ENCODE results near the gene IKZF1. TPM values are rescaled to one million over a fixed set of nuclear protein-coding genes. Genes with fewer than 3 reads are reported as not detected.

The IKZF1 gene
- total RNA-seq, 1 experiment from 2014 or later = 0.77 TPM

- no peak overlapping the region for H3K4me3 ChIP-seq (ENCODE audit: low read depth in 2 of 2, low read length in 2 of 2)
- in situ Hi-C loops (cut with HindIII; ENCODE audit: low pct_unique_long_range_greater_than_20kb, low sequenced_read_pairs) (no loop called here), intact Hi-C loops (cut with micrococcal nuclease; ENCODE audit: unreplicated experiment) (loop anchor here (10.0 kb wide), 1 partner anchor 61 kb away; no protein-coding TSS in a partner anchor)
- H3K9me3 ChIP-seq (ENCODE audit: control insufficient read depth, insufficient read depth, low read depth, low read length) = no peaks in the 10 kb centered on the region
- ChIA-PET CTCF (no interaction called here), POLR2A (no interaction called here)
- ATAC-seq = no peak
- H3K4me1 ChIP-seq (ENCODE audit: control insufficient read depth, insufficient read depth, low read length) = no peaks in the 10 kb centered on the region
- no TSS peak for BruUV-seq (replicated peaks)
- no peak for DNase-seq (ENCODE audit: low read depth, low spot score)
- H3K27ac ChIP-seq (ENCODE audit: low read length) = no peak overlapping the region
- H3K27me3 ChIP-seq (ENCODE audit: control insufficient read depth, insufficient read depth, low read length) = peaks cover 16% of the 10 kb centered on the region
- H3K36me3 ChIP-seq (ENCODE audit: control insufficient read depth, insufficient read depth, low read length) = no peaks in the 10 kb centered on the region
- TF ChIP-seq SIN3A (IDR thresholded peaks at IDR 0.05; ENCODE audit: borderline replicate concordance, insufficient read depth, low read depth, low read length) = no peak
- no peak for TF ChIP-seq CTCF (IDR thresholded peaks at IDR 0.05)
- TF ChIP-seq REST (IDR thresholded peaks at IDR 0.05; ENCODE audit: insufficient read depth in 1 of 2, low read depth in 2 of 2, low read length in 1 of 2) = no peak
- TF ChIP-seq POLR2AphosphoS5 (IDR thresholded peaks at IDR 0.05; ENCODE audit: low read depth, low read length) = no peak
- no peak for TF ChIP-seq TCF7L2 (IDR thresholded peaks at IDR 0.05; ENCODE audit: low read depth, low read length)
Measured at GRCh38 chr7:50293509-50294179, 10.9 kb upstream of the IKZF1 start.

GRCh38 chr7:50295133-50295532 lies 9.4 kb upstream of the IKZF1 start:
- Histone ChIP-seq H3K9me3 (ENCODE audit: control insufficient read depth, insufficient read depth, low read depth, low read length) (no peaks in the 10 kb centered on the region), H3K27me3 (ENCODE audit: control insufficient read depth, insufficient read depth, low read length) (peaks cover 25% of the 10 kb centered on the region), H3K4me3 (ENCODE audit: low read depth in 2 of 2, low read length in 2 of 2) (no peak overlapping the region), H3K27ac (ENCODE audit: low read length) (no peak overlapping the region), H3K4me1 (ENCODE audit: control insufficient read depth, insufficient read depth, low read length) (no peaks in the 10 kb centered on the region), H3K36me3 (ENCODE audit: control insufficient read depth, insufficient read depth, low read length) (no peaks in the 10 kb centered on the region)
- intact Hi-C loops (cut with micrococcal nuclease; ENCODE audit: unreplicated experiment) = loop anchor here (10.0 kb wide), 1 partner anchor 60 kb away; no protein-coding TSS in a partner anchor
- TF ChIP-seq CTCF (IDR thresholded peaks at IDR 0.05) (no peak), REST (IDR thresholded peaks at IDR 0.05; ENCODE audit: insufficient read depth in 1 of 2, low read depth in 2 of 2, low read length in 1 of 2) (no peak), TCF7L2 (IDR thresholded peaks at IDR 0.05; ENCODE audit: low read depth, low read length) (no peak), SIN3A (IDR thresholded peaks at IDR 0.05; ENCODE audit: borderline replicate concordance, insufficient read depth, low read depth, low read length) (no peak), POLR2AphosphoS5 (IDR thresholded peaks at IDR 0.05; ENCODE audit: low read depth, low read length) (no peak)
- in situ Hi-C loops (cut with HindIII; ENCODE audit: low pct_unique_long_range_greater_than_20kb, low sequenced_read_pairs) = no loop called here
- BruUV-seq (replicated peaks) = no TSS peak
- DNase-seq (ENCODE audit: low read depth, low spot score) = no peak
- ChIA-PET POLR2A (no interaction called here), CTCF (no interaction called here)
- ATAC-seq = no peak
